Small intestine (tissue), 7 donors: Measurements from ENCODE around the gene PDCD10. TPM values are rescaled to one million over a fixed set of nuclear protein-coding genes. Genes with fewer than 3 reads are reported as not detected.

Source experiments
- DNase-seq, 2 donors: peaks; one replicate each; pipeline versions ENCODE4 v3.0.0 to v3.0.0-alpha.2; 2013
- FAIRE-seq: peaks from 2 replicates; lab custom pipeline; 2012; peaks lifted over from hg19 to GRCh38; lab: Jason Lieb, UNC
- H3K27ac ChIP-seq, 3 donors: one replicate each; pipeline ENCODE4 v1.5.1; 2013; ENCODE audit warnings: low read length in 2 of 3, mild to moderate bottlenecking in 2 of 3, control low read depth in 1 of 3, inconsistent platforms in 1 of 3, low read depth in 1 of 3, moderate library complexity in 1 of 3
- H3K27me3 ChIP-seq, 3 donors: one replicate each; pipeline ENCODE4 v1.6.1; 2013; ENCODE audit warnings: low read length in 3 of 3, inconsistent platforms in 1 of 3; ENCODE audit not compliant: control insufficient read depth in 3 of 3, insufficient read depth in 3 of 3
- H3K36me3 ChIP-seq, 3 donors: one replicate each; pipeline ENCODE4 v1.6.1; 2013; ENCODE audit warnings: low read length in 3 of 3, inconsistent platforms in 1 of 3, low read depth in 1 of 3, mild to moderate bottlenecking in 1 of 3, moderate library complexity in 1 of 3; ENCODE audit not compliant: control insufficient read depth in 3 of 3, insufficient read depth in 2 of 3
- H3K4me1 ChIP-seq, 3 donors: one replicate each; pipeline ENCODE4 v1.6.1; 2013; ENCODE audit warnings: low read length in 2 of 3, inconsistent platforms in 1 of 3, low read depth in 1 of 3, mild to moderate bottlenecking in 1 of 3, moderate library complexity in 1 of 3; ENCODE audit not compliant: control insufficient read depth in 3 of 3, insufficient read depth in 2 of 3
- H3K4me3 ChIP-seq, 3 donors: one replicate each; pipeline ENCODE4 v1.5.1; 2013; ENCODE audit warnings: low read length in 3 of 3, control low read depth in 1 of 3, inconsistent platforms in 1 of 3, low read depth in 1 of 3, mild to moderate bottlenecking in 1 of 3, moderate library complexity in 1 of 3
- H3K9me3 ChIP-seq, 2 donors: one replicate each; pipeline ENCODE4 v1.6.1; 2013; ENCODE audit warnings: low read depth in 1 of 2, low read length in 1 of 2; ENCODE audit not compliant: control insufficient read depth in 2 of 2, insufficient read depth in 1 of 2
- WGBS, 3 donors: extraction: QIAGEN DNeasy Blood & Tissue Kit; methylation state at CpG; one replicate each; pipeline ENCODE4 v1.1.7; 2013; 5-methylcytosine and 5-hydroxymethylcytosine counted together
- polyA plus RNA-seq, 4 donors: library from polyadenylated mRNA; stranded (reverse) in 3 of 4; unstranded in 1 of 4; fragments of 200-250 nt in 3 of 4; fragments of 120-200 nt in 1 of 4; gene quantifications; one replicate each; pipeline versions ENCODE4 v1.2.1 to v1.2.3, GENCODE V29; 2013
- donor health status: healthy with polysubstance abuse.
- donor health status: control.
- donor health status: control.
- donor health status: Bipolar disorder and iron deficiency.
- donor health status: healthy.

The PDCD10 gene
- polyA plus RNA-seq, 4 donors, result 49.5 to 96.2 (median 79.4) TPM

GRCh38 chr3:167650459-167650858, 84.2 kb downstream of the PDCD10 start:
- no peaks in the 10 kb centered on the region for H3K4me1 ChIP-seq
- H3K27ac ChIP-seq, result no peak overlapping the region
- no peaks in the 10 kb centered on the region for H3K36me3 ChIP-seq
- DNase-seq, result no peak
- FAIRE-seq, result no peak
- 67 to 70% (median 68%) methylated on average over 2 of the region's 2 CpGs for WGBS, 3 donors
- peaks cover 0 to 4% of the 10 kb centered on the region in 2 donors for H3K9me3 ChIP-seq
- H3K27me3 ChIP-seq, result no peaks in the 10 kb centered on the region
- H3K4me3 ChIP-seq, result no peak overlapping the region

GRCh38 chr3:167649746-167650145, 84.9 kb downstream of the PDCD10 start:
- Histone ChIP-seq H3K27me3 (no peaks in the 10 kb centered on the region), H3K27ac (no peak overlapping the region), H3K4me3 (no peak overlapping the region), H3K36me3 (no peaks in the 10 kb centered on the region), H3K4me1 (no peaks in the 10 kb centered on the region), H3K9me3 (no peaks in the 10 kb centered on the region)
- WGBS, 3 donors, result 0 to 50% (median 42%) methylated on average over 1 of the region's 1 CpG
- DNase-seq, result peak; percentile 61 to 94
- FAIRE-seq, result no peak

DNA sequence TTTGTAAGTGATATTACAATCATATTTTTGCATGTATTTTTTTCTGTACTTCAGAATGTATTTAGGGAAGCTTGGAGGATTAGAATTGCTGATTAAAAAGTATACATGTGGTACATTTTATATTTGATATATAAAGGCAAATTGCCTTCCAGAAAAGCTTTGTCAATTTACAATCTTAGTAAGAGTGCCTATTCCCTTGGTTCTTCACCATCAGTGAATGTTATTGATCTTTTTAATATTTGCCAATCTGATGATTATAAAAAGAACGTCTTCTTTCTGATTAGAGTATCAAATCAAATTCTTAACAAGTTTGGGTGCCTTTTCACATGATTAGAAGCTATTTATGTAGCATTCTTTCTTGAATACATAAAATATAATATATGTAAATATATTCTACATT, 90.1 kb downstream of the PDCD10 start:
- no peaks in the 10 kb centered on the region for H3K9me3 ChIP-seq
- H3K4me1 ChIP-seq, result no peaks in the 10 kb centered on the region
- H3K27ac ChIP-seq, result no peak overlapping the region
- DNase-seq (no peak), FAIRE-seq (no peak)
- H3K27me3 ChIP-seq, result no peaks in the 10 kb centered on the region
- 71 to 94% (median 82%) methylated on average over 1 of the region's 1 CpG for WGBS, 3 donors
- H3K4me3 ChIP-seq, result no peak overlapping the region
- H3K36me3 ChIP-seq, result no peaks in the 10 kb centered on the region

Other genes with a start within 250 kb of the PDCD10 start
- gene WDR49, start 81.0 kb downstream of the PDCD10 start, polyA plus RNA-seq, result 1 to 10 TPM in 2 of 4 donors, under 1 TPM in 2; 0.03 to 5.6 (median 2.2) TPM
- gene SERPINI1, start 829 bp upstream of the PDCD10 start, polyA plus RNA-seq, result 1 to 10 TPM in 2 of 4 donors, under 1 TPM in 1, not detected in 1; 0.54 to 5.6 (median 5.4) TPM